ENCODE data around the gene GALNS.

DNA sequence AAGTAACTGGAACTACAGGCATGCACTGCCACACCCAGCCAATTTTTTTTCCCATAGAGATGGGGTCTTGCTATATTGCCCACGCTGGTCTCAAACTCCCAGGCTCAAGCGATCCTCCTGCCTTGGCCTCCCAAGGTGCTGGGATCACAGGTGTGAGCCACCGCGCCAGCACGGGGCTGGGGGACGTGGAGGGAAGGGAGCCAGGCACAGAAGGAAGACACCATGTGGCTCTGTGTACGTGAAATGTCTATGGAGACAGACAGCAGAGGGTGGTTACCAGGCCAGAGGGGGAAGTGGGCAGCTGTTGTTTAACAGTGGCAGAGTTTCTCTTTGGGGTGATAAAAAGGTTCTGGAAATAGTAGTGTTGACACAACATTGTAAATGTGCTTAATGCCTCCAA, 67.2 kb downstream of the GALNS start:
- TF ChIP-seq, protein P1, sequence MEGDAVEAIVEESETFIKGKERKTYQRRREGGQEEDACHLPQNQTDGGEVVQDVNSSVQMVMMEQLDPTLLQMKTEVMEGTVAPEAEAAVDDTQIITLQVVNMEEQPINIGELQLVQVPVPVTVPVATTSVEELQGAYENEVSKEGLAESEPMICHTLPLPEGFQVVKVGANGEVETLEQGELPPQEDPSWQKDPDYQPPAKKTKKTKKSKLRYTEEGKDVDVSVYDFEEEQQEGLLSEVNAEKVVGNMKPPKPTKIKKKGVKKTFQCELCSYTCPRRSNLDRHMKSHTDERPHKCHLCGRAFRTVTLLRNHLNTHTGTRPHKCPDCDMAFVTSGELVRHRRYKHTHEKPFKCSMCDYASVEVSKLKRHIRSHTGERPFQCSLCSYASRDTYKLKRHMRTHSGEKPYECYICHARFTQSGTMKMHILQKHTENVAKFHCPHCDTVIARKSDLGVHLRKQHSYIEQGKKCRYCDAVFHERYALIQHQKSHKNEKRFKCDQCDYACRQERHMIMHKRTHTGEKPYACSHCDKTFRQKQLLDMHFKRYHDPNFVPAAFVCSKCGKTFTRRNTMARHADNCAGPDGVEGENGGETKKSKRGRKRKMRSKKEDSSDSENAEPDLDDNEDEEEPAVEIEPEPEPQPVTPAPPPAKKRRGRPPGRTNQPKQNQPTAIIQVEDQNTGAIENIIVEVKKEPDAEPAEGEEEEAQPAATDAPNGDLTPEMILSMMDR (conservative IDR thresholded peaks at IDR 0.05; ENCODE audit: low read length) = no peak
- TF ChIP-seq EZH2phosphoT487 (IDR thresholded peaks at IDR 0.05; ENCODE audit: borderline replicate concordance) = no peak

All from Loucy (cell line).